BJ (cell line): Measurements from ENCODE around the gene NPSR1. TPM values are rescaled to one million over a fixed set of nuclear protein-coding genes. Genes with fewer than 3 reads are reported as not detected.

Experiments
- CTCF ChIA-PET: fragments of 350-600 bp; formaldehyde crosslinking; extraction: SDS; loops from one replicate; lab custom pipeline; 2021; ENCODE audit warnings: antibody characterized with exemption, inconsistent platforms; lab: Yijun Ruan, JAX
- POLR2A ChIA-PET: fragments of 300-600 bp; sonication (Branson Sonifier 250); formaldehyde crosslinking; extraction: SDS; loops from one replicate; lab custom pipeline; 2021; ENCODE audit warnings: antibody characterized with exemption; lab: Charles Lee
- DNase-seq: peaks from one replicate; pipeline ENCODE4 v3.0.0-alpha.2; 2011; ENCODE audit warnings: low read depth
- H3K27me3 ChIP-seq: 2 replicates; pipeline ENCODE4 v1.6.0; 2011; ENCODE audit warnings: low read length; ENCODE audit not compliant: control insufficient read depth, insufficient read depth
- H3K36me3 ChIP-seq: 2 replicates; pipeline ENCODE4 v1.5.1; 2011; ENCODE audit warnings: low read length; ENCODE audit not compliant: control insufficient read depth, insufficient read depth
- H3K4me3 ChIP-seq: 2 replicates; pipeline ENCODE4 v1.5.1; 2011; ENCODE audit warnings: low read depth, mild to moderate bottlenecking, control low read depth, low read length
- polyA plus RNA-seq: library from polyadenylated mRNA; depleted of rRNA; stranded (reverse); fragments of >200 nt; gene quantifications from 2 replicates; pipeline ENCODE4 v1.2.3, GENCODE V29; 2011
- TF ChIP-seq, protein P1 (sequence below): IDR thresholded peaks from 2 replicates; pipeline ENCODE4 v1.5.1; 2011; ENCODE audit warnings: low read depth, mild to moderate bottlenecking, control low read depth, inconsistent platforms, low read length, moderate library complexity; ENCODE audit not compliant: insufficient read depth

NPSR1 gene
- polyA plus RNA-seq, 1 experiment, result not detected

DNA sequence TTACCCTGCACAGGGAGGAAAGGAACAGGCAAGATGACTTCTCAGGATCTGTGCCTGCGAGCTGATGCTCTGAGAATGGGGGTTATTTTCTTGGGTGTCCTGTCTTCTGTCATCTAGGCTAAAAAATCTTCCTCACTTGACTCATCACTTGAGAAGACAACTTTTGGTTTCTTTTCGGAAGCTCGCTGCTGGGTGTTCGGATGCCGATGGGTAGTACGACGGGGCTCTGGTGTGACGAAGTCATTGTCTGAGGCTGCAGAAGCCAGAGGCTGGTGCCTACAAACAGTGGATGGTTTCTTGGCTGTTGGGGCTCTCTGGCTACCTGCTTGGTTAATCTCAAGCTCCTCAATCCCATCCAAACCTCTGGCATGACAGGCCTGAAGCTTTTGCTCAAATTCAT, 92.2 kb downstream of the NPSR1 start:
- ChIA-PET POLR2A (no interaction called here), CTCF (interaction anchor here (1.3 kb wide), 1 partner anchor 10 kb away, joined by 3 read pairs; no protein-coding TSS in a partner anchor)
- H3K36me3 ChIP-seq, result no peaks in the 10 kb centered on the region
- no peak overlapping the region for H3K4me3 ChIP-seq
- DNase-seq, result no peak
- H3K27me3 ChIP-seq, result no peaks in the 10 kb centered on the region
- TF ChIP-seq, protein P1, sequence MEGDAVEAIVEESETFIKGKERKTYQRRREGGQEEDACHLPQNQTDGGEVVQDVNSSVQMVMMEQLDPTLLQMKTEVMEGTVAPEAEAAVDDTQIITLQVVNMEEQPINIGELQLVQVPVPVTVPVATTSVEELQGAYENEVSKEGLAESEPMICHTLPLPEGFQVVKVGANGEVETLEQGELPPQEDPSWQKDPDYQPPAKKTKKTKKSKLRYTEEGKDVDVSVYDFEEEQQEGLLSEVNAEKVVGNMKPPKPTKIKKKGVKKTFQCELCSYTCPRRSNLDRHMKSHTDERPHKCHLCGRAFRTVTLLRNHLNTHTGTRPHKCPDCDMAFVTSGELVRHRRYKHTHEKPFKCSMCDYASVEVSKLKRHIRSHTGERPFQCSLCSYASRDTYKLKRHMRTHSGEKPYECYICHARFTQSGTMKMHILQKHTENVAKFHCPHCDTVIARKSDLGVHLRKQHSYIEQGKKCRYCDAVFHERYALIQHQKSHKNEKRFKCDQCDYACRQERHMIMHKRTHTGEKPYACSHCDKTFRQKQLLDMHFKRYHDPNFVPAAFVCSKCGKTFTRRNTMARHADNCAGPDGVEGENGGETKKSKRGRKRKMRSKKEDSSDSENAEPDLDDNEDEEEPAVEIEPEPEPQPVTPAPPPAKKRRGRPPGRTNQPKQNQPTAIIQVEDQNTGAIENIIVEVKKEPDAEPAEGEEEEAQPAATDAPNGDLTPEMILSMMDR, result no peak

DNA sequence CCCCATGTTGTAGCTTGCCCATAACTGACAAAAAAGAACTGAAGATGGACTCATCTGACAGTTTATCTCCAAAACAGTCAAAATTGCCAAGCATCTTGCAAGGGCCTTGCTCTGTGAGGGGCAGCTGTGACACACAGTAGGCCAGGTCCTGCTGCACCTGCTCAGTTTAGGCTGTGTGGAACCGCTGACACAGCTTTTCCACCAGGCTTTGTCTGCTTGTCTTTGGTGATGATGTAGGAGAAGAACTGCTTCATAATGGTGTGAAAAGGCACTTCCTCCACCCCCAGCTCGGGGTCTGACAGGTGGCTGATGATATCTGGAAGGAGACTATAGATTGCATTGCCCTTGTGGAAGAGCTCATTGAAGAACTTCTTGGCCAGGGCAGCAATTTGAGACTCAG, 92.6 kb downstream of the NPSR1 start:
- Histone ChIP-seq H3K4me3 (no peak overlapping the region), H3K27me3 (no peaks in the 10 kb centered on the region), H3K36me3 (no peaks in the 10 kb centered on the region)
- ChIA-PET CTCF (no interaction called here), POLR2A (no interaction called here)
- DNase-seq, result no peak
- TF ChIP-seq, protein P1, result no peak

DNA sequence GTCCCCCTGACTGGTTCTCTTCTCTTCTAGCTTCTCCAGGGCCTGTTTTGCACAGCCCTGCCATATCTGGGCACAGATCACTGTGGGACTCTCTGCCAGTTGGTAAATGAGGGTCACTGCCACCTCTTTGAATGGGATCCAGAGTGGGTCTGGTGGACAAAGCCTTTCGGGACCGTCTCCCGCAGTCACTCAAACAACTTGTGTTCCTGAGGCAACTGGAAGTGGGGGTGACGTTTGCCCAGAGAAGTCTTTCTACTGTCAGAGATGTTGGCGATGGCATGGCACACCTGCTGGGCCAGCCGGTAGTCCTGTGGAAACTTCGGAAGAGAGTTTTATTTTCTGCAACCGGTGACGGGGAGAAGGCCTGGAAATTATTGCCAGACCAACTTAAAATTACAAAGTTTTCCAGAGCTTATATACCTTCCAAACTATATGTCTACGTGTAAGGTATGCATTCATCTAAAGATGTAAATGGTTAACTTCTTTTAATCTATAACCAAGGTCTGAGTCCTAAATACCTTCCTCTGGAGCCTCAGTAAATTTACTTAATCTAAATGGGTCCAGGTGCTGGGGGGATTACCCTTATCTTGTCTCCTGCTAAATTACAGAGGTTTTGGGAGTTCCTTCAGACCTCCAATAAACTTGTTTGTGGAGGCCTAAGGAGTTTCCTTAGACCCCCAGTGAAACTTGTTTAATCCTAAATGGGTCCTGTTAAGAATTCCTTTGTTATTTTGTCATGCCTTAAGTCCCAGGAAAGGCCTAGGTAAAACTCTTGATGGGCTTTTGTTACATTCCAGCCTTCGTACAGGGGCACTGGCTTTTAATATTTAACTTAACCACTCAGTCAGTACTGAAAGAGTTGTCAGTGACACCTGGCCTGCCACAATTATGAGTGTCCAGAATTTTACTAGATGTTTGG, 94.0 kb downstream of the NPSR1 start:
- ChIA-PET CTCF (no interaction called here), POLR2A (no interaction called here)
- TF ChIP-seq, protein P1, result no peak
- no peak for DNase-seq
- Histone ChIP-seq H3K4me3 (no peak overlapping the region), H3K27me3 (no peaks in the 10 kb centered on the region), H3K36me3 (no peaks in the 10 kb centered on the region)

DNA sequence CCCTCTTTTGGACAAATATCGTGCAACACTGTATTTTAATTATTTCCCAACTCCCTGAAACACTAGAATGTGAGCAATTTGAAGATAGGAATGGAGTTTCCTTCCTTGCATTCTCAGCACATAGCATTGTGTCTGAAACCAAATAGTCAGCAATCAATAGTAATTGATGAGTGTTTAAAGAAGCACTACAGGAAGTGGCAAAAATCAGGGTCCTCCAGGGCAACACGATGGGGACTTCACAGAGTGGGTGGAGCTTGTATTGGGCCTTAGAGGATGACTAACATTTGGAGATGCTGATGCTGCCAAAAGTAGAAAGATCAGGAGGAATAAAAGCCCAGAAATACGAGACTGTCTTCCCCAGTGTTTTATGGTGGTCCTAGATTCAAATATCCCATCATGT, 94.9 kb downstream of the NPSR1 start:
- Histone ChIP-seq H3K36me3 (no peaks in the 10 kb centered on the region), H3K4me3 (no peak overlapping the region), H3K27me3 (no peaks in the 10 kb centered on the region)
- no peak for DNase-seq
- CTCF ChIA-PET, result no interaction called here
- POLR2A ChIA-PET, result no interaction called here
- TF ChIP-seq, protein P1, result no peak

DNA sequence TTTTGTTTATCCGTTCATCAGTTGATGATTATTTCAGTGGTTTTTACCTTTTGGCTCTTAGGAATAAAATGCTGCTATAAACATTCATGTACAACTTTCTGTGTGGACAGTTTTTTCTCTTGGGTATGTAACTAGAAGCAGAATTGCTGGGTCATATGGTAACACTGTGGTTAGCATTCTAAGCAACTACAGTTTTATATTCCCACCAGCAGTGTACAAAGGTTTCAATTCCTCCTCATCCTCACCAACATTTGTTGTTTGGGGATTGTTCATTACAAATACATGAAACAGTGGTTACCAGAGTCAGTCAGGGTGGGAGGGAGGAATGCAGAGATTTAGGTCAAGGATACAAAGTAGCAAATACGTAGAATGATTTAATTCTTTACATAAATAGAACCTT, 97.0 kb downstream of the NPSR1 start:
- TF ChIP-seq, protein P1, result no peak
- H3K4me3 ChIP-seq, result no peak overlapping the region
- CTCF ChIA-PET, result no interaction called here
- no peaks in the 10 kb centered on the region for H3K27me3 ChIP-seq
- no peaks in the 10 kb centered on the region for H3K36me3 ChIP-seq
- no peak for DNase-seq
- POLR2A ChIA-PET, result no interaction called here
